ENCODE measurements around the gene TLR6. TPM values are rescaled to one million over a fixed set of nuclear protein-coding genes. Genes with fewer than 3 reads are reported as not detected.

Gene TLR6
- total RNA-seq, 1 experiment from 2014 or later = 1.5 TPM

DNA sequence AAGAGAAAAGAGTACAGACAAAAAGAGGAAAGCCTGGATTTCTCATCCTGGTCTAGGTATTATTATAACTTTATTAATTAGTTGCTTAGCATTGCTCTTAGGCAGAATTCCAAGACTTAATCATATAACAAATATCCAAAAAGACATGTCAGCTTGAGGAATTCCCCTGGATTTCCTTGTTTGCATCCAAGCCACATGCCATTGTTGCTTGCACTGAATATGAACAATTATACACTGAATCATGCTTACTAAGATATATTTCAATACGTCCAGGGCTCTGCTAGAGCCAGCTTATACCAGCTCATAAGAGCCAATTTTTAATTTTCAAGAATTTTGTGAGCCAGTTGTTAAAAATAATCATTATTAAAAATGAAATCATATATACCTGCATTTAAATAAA lies 68.3 kb downstream of the TLR6 start:
- no peak for DNase-seq (ENCODE audit: low spot score)
- POLR2A ChIA-PET (ENCODE audit: low non-redundant PET) = no interaction called here
- Histone ChIP-seq H3K27me3 (replicated peaks; ENCODE audit: insufficient read depth, low read depth, low read length, poor library complexity) (no peaks in the 10 kb centered on the region), H3K36me3 (ENCODE audit: insufficient read depth, low read length, poor library complexity, severe bottlenecking) (no peaks in the 10 kb centered on the region), H3K4me1 (ENCODE audit: insufficient read depth, low read length, poor library complexity, severe bottlenecking) (no peaks in the 10 kb centered on the region), H3K9me3 (ENCODE audit: low read depth, low read length, poor library complexity, severe bottlenecking) (no peaks in the 10 kb centered on the region), H3K27ac (ENCODE audit: low read depth, low read length, poor library complexity, severe bottlenecking) (no peak overlapping the region), H3K4me3 (ENCODE audit: low read depth, low read length, poor library complexity, severe bottlenecking) (no peak overlapping the region)
- CTCF ChIA-PET = no interaction called here
- TF ChIP-seq EZH2 (IDR thresholded peaks at IDR 0.05; ENCODE audit: borderline replicate concordance, low read depth, low read length, poor library complexity, severe bottlenecking) (no peak), CTCF (conservative IDR thresholded peaks at IDR 0.05; ENCODE audit: low read depth, low read length) (no peak)
- intact Hi-C loops (cut with micrococcal nuclease; ENCODE audit: unreplicated experiment) = no loop called here
- no TSS peak for BruUV-seq (replicated peaks)

GRCh38 chr4:38787693-38788092 lies 68.9 kb downstream of the TLR6 start:
- Histone ChIP-seq H3K36me3 (ENCODE audit: insufficient read depth, low read length, poor library complexity, severe bottlenecking) (no peaks in the 10 kb centered on the region), H3K9me3 (ENCODE audit: low read depth, low read length, poor library complexity, severe bottlenecking) (no peaks in the 10 kb centered on the region), H3K4me3 (ENCODE audit: low read depth, low read length, poor library complexity, severe bottlenecking) (no peak overlapping the region), H3K27me3 (replicated peaks; ENCODE audit: insufficient read depth, low read depth, low read length, poor library complexity) (no peaks in the 10 kb centered on the region), H3K4me1 (ENCODE audit: insufficient read depth, low read length, poor library complexity, severe bottlenecking) (no peaks in the 10 kb centered on the region), H3K27ac (ENCODE audit: low read depth, low read length, poor library complexity, severe bottlenecking) (no peak overlapping the region)
- TF ChIP-seq CTCF (conservative IDR thresholded peaks at IDR 0.05; ENCODE audit: low read depth, low read length) (no peak), EZH2 (IDR thresholded peaks at IDR 0.05; ENCODE audit: borderline replicate concordance, low read depth, low read length, poor library complexity, severe bottlenecking) (no peak)
- no peak for DNase-seq (ENCODE audit: low spot score)
- intact Hi-C loops (cut with micrococcal nuclease; ENCODE audit: unreplicated experiment) = no loop called here
- ChIA-PET POLR2A (ENCODE audit: low non-redundant PET) (no interaction called here), CTCF (no interaction called here)
- BruUV-seq (replicated peaks) = no TSS peak

GRCh38 chr4:38785901-38786402 lies 70.7 kb downstream of the TLR6 start:
- DNase-seq (ENCODE audit: low spot score) = no peak
- POLR2A ChIA-PET (ENCODE audit: low non-redundant PET) = no interaction called here

More at GRCh38 chr4:38785901-38786402, 70.7 kb downstream of the TLR6 start:
- no TSS peak for BruUV-seq (replicated peaks)
- no peak overlapping the region for H3K4me3 ChIP-seq (ENCODE audit: low read depth, low read length, poor library complexity, severe bottlenecking)
- H3K4me1 ChIP-seq (ENCODE audit: insufficient read depth, low read length, poor library complexity, severe bottlenecking) = no peaks in the 10 kb centered on the region
- H3K9me3 ChIP-seq (ENCODE audit: low read depth, low read length, poor library complexity, severe bottlenecking) = no peaks in the 10 kb centered on the region
- H3K27me3 ChIP-seq (replicated peaks; ENCODE audit: insufficient read depth, low read depth, low read length, poor library complexity) = no peaks in the 10 kb centered on the region
- intact Hi-C loops (cut with micrococcal nuclease; ENCODE audit: unreplicated experiment) = no loop called here
- no peak overlapping the region for H3K27ac ChIP-seq (ENCODE audit: low read depth, low read length, poor library complexity, severe bottlenecking)
- TF ChIP-seq CTCF (conservative IDR thresholded peaks at IDR 0.05; ENCODE audit: low read depth, low read length) = no peak
- no peak for TF ChIP-seq EZH2 (IDR thresholded peaks at IDR 0.05; ENCODE audit: borderline replicate concordance, low read depth, low read length, poor library complexity, severe bottlenecking)
- CTCF ChIA-PET = no interaction called here
- no peaks in the 10 kb centered on the region for H3K36me3 ChIP-seq (ENCODE audit: insufficient read depth, low read length, poor library complexity, severe bottlenecking)

Measured in A673 (cell line).